ENCODE results near the gene LANCL3. TPM values are rescaled to one million over a fixed set of nuclear protein-coding genes. Genes with fewer than 3 reads are reported as not detected.

LANCL3 gene
- total and polyA plus RNA-seq, 9 donors = 0.13 to 0.60 (median 0.35) TPM

Other genes with a start within 250 kb of the LANCL3 start
- gene PRRG1, start 222.3 kb upstream of the LANCL3 start, total RNA-seq = 12.1 TPM
- 10 to 100 TPM in 6 of 8 donors, 1 to 10 TPM in 2; 8.3 to 15.6 (median 12.8) TPM for gene PRRG1, start 222.3 kb upstream of the LANCL3 start, polyA plus RNA-seq (ENCODE audit: insufficient read depth in 1 of 8, insufficient read length in 8 of 8, low replicate concordance in 1 of 8)
- gene XK, start 114.1 kb downstream of the LANCL3 start, total RNA-seq = 3.7 TPM
- 1 to 10 TPM; 4.1 to 7.3 (median 5.3) TPM for gene XK, start 114.1 kb downstream of the LANCL3 start, polyA plus RNA-seq (ENCODE audit: insufficient read depth in 1 of 8, insufficient read length in 8 of 8, low replicate concordance in 1 of 8)
- gene CYBB, start 208.4 kb downstream of the LANCL3 start, total RNA-seq = 19.3 TPM
- 10 to 100 TPM; 11.8 to 26.9 (median 20.1) TPM for gene CYBB, start 208.4 kb downstream of the LANCL3 start, polyA plus RNA-seq (ENCODE audit: insufficient read depth in 1 of 8, insufficient read length in 8 of 8, low replicate concordance in 1 of 8)